Hepatocyte (in vitro differentiated cells): Measurements from ENCODE around the gene PRKAR1B. TPM values are rescaled to one million over a fixed set of nuclear protein-coding genes. Genes with fewer than 3 reads are reported as not detected.

ENCODE experiments used
- DNase-seq: peaks from one replicate; pipeline ENCODE4 v3.0.0-alpha.2; 2016; ENCODE audit warnings: low spot score
- H2AFZ ChIP-seq: fragments of 200-600 bp; sonication (generic); 2 replicates; pipeline ENCODE4 v1.6.0; 2016; ENCODE audit warnings: antibody characterized with exemption, mild to moderate bottlenecking
- H3K27ac ChIP-seq: fragments of 200-600 bp; sonication (generic); 2 replicates; pipeline ENCODE4 v1.5.1; 2016; ENCODE audit warnings: mild to moderate bottlenecking
- H3K27me3 ChIP-seq: fragments of 200-600 bp; sonication (generic); 2 replicates; pipeline ENCODE4 v1.6.1; 2016
- H3K36me3 ChIP-seq: fragments of 200-600 bp; sonication (generic); replicated peaks from 2 replicates; pipeline ENCODE4 v1.5.1; 2016; ENCODE audit warnings: low read depth; ENCODE audit not compliant: insufficient read depth
- H3K4me1 ChIP-seq: fragments of 200-600 bp; sonication (generic); 2 replicates; pipeline ENCODE4 v1.5.1; 2016; ENCODE audit warnings: mild to moderate bottlenecking, moderate library complexity; ENCODE audit not compliant: insufficient read depth
- H3K4me2 ChIP-seq: fragments of 200-600 bp; sonication (generic); 2 replicates; pipeline ENCODE4 v1.6.0; 2016
- H3K4me3 ChIP-seq: fragments of 200-600 bp; sonication (generic); 2 replicates; pipeline ENCODE4 v1.5.1; 2016; ENCODE audit warnings: mild to moderate bottlenecking
- H3K79me2 ChIP-seq: fragments of 200-600 bp; sonication (generic); 2 replicates; pipeline ENCODE4 v1.6.0; 2017; ENCODE audit warnings: mild to moderate bottlenecking
- H3K9me2 ChIP-seq: fragments of 200-600 bp; sonication (generic); replicated peaks from 2 replicates; pipeline ENCODE4 v1.6.0; 2017; ENCODE audit warnings: mild to moderate bottlenecking; ENCODE audit not compliant: insufficient read depth
- H3K9me3 ChIP-seq: fragments of 200-600 bp; sonication (generic); 2 replicates; pipeline ENCODE4 v1.5.1; 2016; ENCODE audit warnings: low read depth, mild to moderate bottlenecking
- H4K20me1 ChIP-seq: fragments of 200-600 bp; sonication (generic); 2 replicates; pipeline ENCODE4 v1.6.0; 2016; ENCODE audit warnings: mild to moderate bottlenecking; ENCODE audit not compliant: insufficient read depth, poor library complexity, severe bottlenecking
- CTCF ChIP-seq: fragments of 200-600 bp; sonication (generic); IDR thresholded peaks from 2 replicates; pipeline ENCODE4 v1.5.1; 2016; ENCODE audit warnings: antibody characterized with exemption, mild to moderate bottlenecking; ENCODE audit not compliant: poor library complexity
- EZH2 ChIP-seq: fragments of 200-600 bp; sonication (generic); IDR thresholded peaks from 2 replicates; pipeline ENCODE4 v1.6.1; 2016; ENCODE audit warnings: antibody characterized with exemption, mild to moderate bottlenecking, borderline replicate concordance
- EZH2phosphoT487 ChIP-seq: fragments of 200-600 bp; sonication (generic); IDR thresholded peaks from one replicate; pipeline ENCODE4 v1.6.1; 2018; ENCODE audit warnings: antibody characterized with exemption, mild to moderate bottlenecking, low read depth, moderate library complexity; ENCODE audit not compliant: unreplicated experiment, severe bottlenecking
- WGBS: methylation state at CpG from one replicate; pipeline ENCODE4 v1.1.6; 2016; ENCODE audit warnings: low lambda C conversion rate; ENCODE audit errors: missing lambda C conversion rate; 5-methylcytosine and 5-hydroxymethylcytosine counted together
- polyA plus RNA-seq: library from polyadenylated mRNA; unstranded; fragments of >200 nt; fragmentation: Nextera tagmentation; extraction: Ambion mirVana; gene quantifications from 2 replicates; pipeline ENCODE4 v1.2.1, GENCODE V29; 2016
- total RNA-seq: library from RNA; depleted of rRNA; stranded (reverse); fragments of >200 nt; gene quantifications from 2 replicates; pipeline ENCODE4 v1.2.3, GENCODE V29; 2014

The PRKAR1B gene
- total and polyA plus RNA-seq, 2 experiments from 2014 or later = 16.6 to 28.7 TPM

GRCh38 chr7:607938-608337, 119.1 kb downstream of the PRKAR1B start:
- Histone ChIP-seq H3K27ac (no peak overlapping the region), H3K9me3 (no peaks in the 10 kb centered on the region)
- WGBS = 92% methylated on average over 13 of the region's 13 CpGs

GRCh38 chr7:605661-606450, 121.2 kb downstream of the PRKAR1B start:
- H3K36me3 ChIP-seq = no peaks in the 10 kb centered on the region
- DNase-seq = no peak
- no peak overlapping the region for H3K4me2 ChIP-seq
- H3K9me3 ChIP-seq = no peaks in the 10 kb centered on the region
- H3K4me3 ChIP-seq = no peak overlapping the region
- H3K27me3 ChIP-seq = no peaks in the 10 kb centered on the region
- no peaks in the 10 kb centered on the region for H3K9me2 ChIP-seq
- peaks cover 18% of the 10 kb centered on the region for H3K4me1 ChIP-seq
- H2AFZ ChIP-seq = no peak overlapping the region
- WGBS = 91% methylated on average over 33 of the region's 33 CpGs
- no peaks in the 10 kb centered on the region for H4K20me1 ChIP-seq
- H3K27ac ChIP-seq = no peak overlapping the region
- TF ChIP-seq EZH2phosphoT487 (no peak), EZH2 (no peak), CTCF (no peak)
- H3K79me2 ChIP-seq = no peaks in the 10 kb centered on the region

More at GRCh38 chr7:607938-608337, 119.1 kb downstream of the PRKAR1B start:
- Histone ChIP-seq H3K79me2 (no peaks in the 10 kb centered on the region), H2AFZ (no peak overlapping the region), H3K4me1 (peaks cover 8% of the 10 kb centered on the region), H3K9me2 (no peaks in the 10 kb centered on the region), H3K36me3 (no peaks in the 10 kb centered on the region), H3K4me3 (no peak overlapping the region), H4K20me1 (no peaks in the 10 kb centered on the region), H3K27me3 (no peaks in the 10 kb centered on the region), H3K4me2 (no peak overlapping the region)
- no peak for DNase-seq
- TF ChIP-seq EZH2phosphoT487 (no peak), EZH2 (no peak), CTCF (no peak)

- Histone ChIP-seq H4K20me1 (no peaks in the 10 kb centered on the region), H3K79me2 (no peaks in the 10 kb centered on the region), H3K9me2 (no peaks in the 10 kb centered on the region), H2AFZ (no peak overlapping the region), H3K4me1 (peaks cover 12% of the 10 kb centered on the region), H3K27ac (no peak overlapping the region), H3K4me2 (no peak overlapping the region), H3K27me3 (no peaks in the 10 kb centered on the region), H3K36me3 (no peaks in the 10 kb centered on the region), H3K4me3 (no peak overlapping the region), H3K9me3 (no peaks in the 10 kb centered on the region)
- no peak for DNase-seq
- TF ChIP-seq EZH2 = no peak
- TF ChIP-seq EZH2phosphoT487 = no peak
- no peak for TF ChIP-seq CTCF
- 91% methylated on average over 28 of the region's 28 CpGs for WGBS
These were observed 122.1 kb downstream of the PRKAR1B start for GRCh38 chr7:604884-605531.
